HepG2 (cell line): ENCODE measurements around the gene CDKN3. TPM values are rescaled to one million over a fixed set of nuclear protein-coding genes. Genes with fewer than 3 reads are reported as not detected.

Experiments used
- DMAP1 ChIP-seq: IDR thresholded peaks from 2 replicates; pipeline ENCODE4 v1.6.1; 2016
- ESRRA ChIP-seq: sonication (generic); formaldehyde crosslinking; IDR thresholded peaks from 2 replicates; pipeline ENCODE4 v1.5.1; 2020; ENCODE audit warnings: mild to moderate bottlenecking, low read depth, missing genetic modification reagents
- ETV6 ChIP-seq: sonication (generic); formaldehyde crosslinking; conservative IDR thresholded peaks from 2 replicates; pipeline ENCODE4 v1.4.0; 2020; ENCODE audit warnings: missing genetic modification reagents
- FOXC1 ChIP-seq: sonication (generic); formaldehyde crosslinking; IDR thresholded peaks from 2 replicates; pipeline ENCODE4 v1.8.0; 2022; ENCODE audit warnings: mild to moderate bottlenecking, missing genetic modification reagents, borderline replicate concordance
- HINFP ChIP-seq: sonication (generic); formaldehyde crosslinking; IDR thresholded peaks from 2 replicates; pipeline ENCODE4 v1.4.0; 2020; ENCODE audit warnings: low read depth, mild to moderate bottlenecking, missing genetic modification reagents
- MYC ChIP-seq: sonication (generic); formaldehyde crosslinking; IDR thresholded peaks from 2 replicates; pipeline ENCODE4 v1.9.0; 2021; ENCODE audit warnings: missing genetic modification reagents, borderline replicate concordance
- NFIB ChIP-seq: sonication (generic); formaldehyde crosslinking; IDR thresholded peaks from 2 replicates; pipeline ENCODE4 v1.9.0; 2021; ENCODE audit warnings: missing genetic modification reagents, mild to moderate bottlenecking, borderline replicate concordance
- NONO ChIP-seq, 2 experiments: fragments of 450-650 bp in 1 of 2; sonication (generic) in 1 of 2; formaldehyde crosslinking in 1 of 2; IDR thresholded peaks in 1 of 2; conservative IDR thresholded peaks in 1 of 2; 2 replicates each; pipeline versions ENCODE4 v1.6.1 to v1.8.0; 2017 to 2022; ENCODE audit warnings: mild to moderate bottlenecking in 1 of 2, missing genetic modification reagents in 1 of 2, moderate library complexity in 1 of 2
- RBM22 ChIP-seq: fragments of 200-400 bp; formaldehyde crosslinking; optimal IDR thresholded peaks from 2 replicates; pipeline ENCODE3; 2017; ENCODE audit warnings: mild to moderate bottlenecking, low read length, moderate library complexity
- RFX1 ChIP-seq: fragments of 450-650 bp; IDR thresholded peaks from 2 replicates; pipeline ENCODE4 v1.6.1; 2017
- RNF2 ChIP-seq: fragments of 450-650 bp; conservative IDR thresholded peaks from 2 replicates; pipeline ENCODE4 v1.6.1; 2016; ENCODE audit warnings: low read depth
- SMARCC2 ChIP-seq: fragments of 450-650 bp; IDR thresholded peaks from 2 replicates; pipeline ENCODE4 v1.6.1; 2017; ENCODE audit warnings: antibody characterized with exemption, mild to moderate bottlenecking
- TCF12 ChIP-seq, 2 experiments: fragments of 450-650 bp in 1 of 2; sonication (generic) in 1 of 2; formaldehyde crosslinking in 1 of 2; IDR thresholded peaks; 2 replicates each; pipeline versions ENCODE4 v1.6.1 to v1.8.0; 2017 to 2022; ENCODE audit warnings: antibody characterized with exemption in 1 of 2, mild to moderate bottlenecking in 1 of 2, missing genetic modification reagents in 1 of 2, moderate library complexity in 1 of 2
- XBP1 ChIP-seq: sonication (generic); formaldehyde crosslinking; IDR thresholded peaks from 2 replicates; pipeline ENCODE4 v1.5.0; 2020; ENCODE audit warnings: missing genetic modification reagents
- ZBTB46 ChIP-seq: sonication (generic); formaldehyde crosslinking; IDR thresholded peaks from 2 replicates; pipeline ENCODE4 v1.4.0; 2020; ENCODE audit warnings: mild to moderate bottlenecking, missing genetic modification reagents, borderline replicate concordance
- ZC3H4 ChIP-seq: sonication (generic); formaldehyde crosslinking; IDR thresholded peaks from 2 replicates; pipeline ENCODE4 v1.4.0; 2020; ENCODE audit warnings: missing genetic modification reagents, borderline replicate concordance
- ZFP41 ChIP-seq: sonication (generic); formaldehyde crosslinking; IDR thresholded peaks from 2 replicates; pipeline ENCODE4 v1.4.0; 2020; ENCODE audit warnings: mild to moderate bottlenecking, missing genetic modification reagents, borderline replicate concordance
- ZNF20 ChIP-seq: sonication (generic); formaldehyde crosslinking; IDR thresholded peaks from 2 replicates; pipeline ENCODE4 v1.4.0; 2020; ENCODE audit warnings: mild to moderate bottlenecking, moderate library complexity, missing genetic modification reagents
- ZNF460 ChIP-seq: sonication (generic); formaldehyde crosslinking; IDR thresholded peaks from 2 replicates; pipeline ENCODE4 v1.5.1; 2020; ENCODE audit warnings: missing genetic modification reagents, mild to moderate bottlenecking, borderline replicate concordance
- ZNF770 ChIP-seq: sonication (generic); formaldehyde crosslinking; IDR thresholded peaks from 2 replicates; pipeline ENCODE4 v1.5.0; 2020; ENCODE audit warnings: mild to moderate bottlenecking, missing genetic modification reagents
- ZNF772 ChIP-seq: sonication (generic); formaldehyde crosslinking; IDR thresholded peaks from 2 replicates; pipeline ENCODE4 v1.5.0; 2020; ENCODE audit warnings: mild to moderate bottlenecking, missing genetic modification reagents
- polyA plus RNA-seq, 8 experiments: library from polyadenylated mRNA; depleted of rRNA in 3 of 8; stranded (reverse) in 7 of 8; unstranded in 1 of 8; fragments of >200 nt; fragmentation: Illumina TruSeq in 4 of 8; extraction: Trizol in 4 of 8; gene quantifications; 2 replicates each; pipeline versions ENCODE4 v1.2.1 to v1.2.3, GENCODE V29; 2011 to 2016; ENCODE audit warnings: low read depth in 4 of 8, missing spikeins in 1 of 8, mixed read lengths in 1 of 8; ENCODE audit not compliant: insufficient read depth in 1 of 8
- total RNA-seq, 5 experiments: library from RNA; depleted of rRNA; stranded (reverse); fragments of >200 nt; fragmentation: Illumina TruSeq; extraction: Trizol; gene quantifications; 2 replicates each; pipeline ENCODE4 v1.2.3, GENCODE V29; 2016; ENCODE audit warnings: low read depth in 1 of 5

CDKN3 gene
- total and polyA plus RNA-seq, 2 of the 13 experiments (the other 11 are each of a cell fraction or from before 2014, with no cell fraction given), result 63.0 to 88.9 TPM

GRCh38 chr14:54451121-54451601, 54.4 kb downstream of the CDKN3 start (continued):
- TF ChIP-seq DMAP1 (CRISPR knock-in tag), result no peak
- no peak for TF ChIP-seq RNF2
- TF ChIP-seq SMARCC2, result no peak
- no peak for TF ChIP-seq RBM22
- no peak for TF ChIP-seq ETV6 (CRISPR knock-in tag)
- no peak for TF ChIP-seq NONO (IDR thresholded peaks at IDR 0.05)
- no peak for TF ChIP-seq NONO (CRISPR knock-in tag; conservative IDR thresholded peaks at IDR 0.05)
- TF ChIP-seq ZNF20 (CRISPR knock-in tag), result no peak
- TF ChIP-seq TCF12 (IDR thresholded peaks at IDR 0.05), result no peak
- TF ChIP-seq TCF12 (CRISPR knock-in tag; IDR thresholded peaks at IDR 0.05), result no peak
- TF ChIP-seq HINFP, result peak; percentile 43; the same call in 1 of the 2 replicates
- TF ChIP-seq ZBTB46 (CRISPR knock-in tag), result no peak
- no peak for TF ChIP-seq MYC
- TF ChIP-seq ZC3H4 (CRISPR knock-in tag), result no peak
- no peak for TF ChIP-seq ZFP41 (CRISPR knock-in tag)
- no peak for TF ChIP-seq XBP1 (CRISPR knock-in tag)
- no peak for TF ChIP-seq FOXC1 (CRISPR knock-in tag)
- no peak for TF ChIP-seq RFX1
- no peak for TF ChIP-seq ZNF772
- TF ChIP-seq NFIB, result no peak
- TF ChIP-seq ESRRA (CRISPR knock-in tag), result 0 out of 2 replicates have a peak, but pooled peaks have one; percentile 23
- no peak for TF ChIP-seq ZNF460 (CRISPR knock-in tag)
- 0 out of 2 replicates have a peak, but pooled peaks have one; percentile 13 for TF ChIP-seq ZNF770 (CRISPR knock-in tag)
